ENCODE results near the gene SLC35B2. TPM values are rescaled to one million over a fixed set of nuclear protein-coding genes. Genes with fewer than 3 reads are reported as not detected.

The SLC35B2 gene
- total RNA-seq, 1 experiment from 2014 or later, result 90.6 TPM

- peaks cover 19% of the 10 kb centered on the region for H3K79me2 ChIP-seq (ENCODE audit: low read length)
- H3K4me3 ChIP-seq (ENCODE audit: low read length), result no peak overlapping the region
- H3K9me3 ChIP-seq (ENCODE audit: low read length), result no peaks in the 10 kb centered on the region
- ChIA-PET CTCF (no interaction called here), POLR2A (ENCODE audit: unreplicated experiment) (no interaction called here)
- no peak overlapping the region for H2AFZ ChIP-seq (ENCODE audit: low read length)
- no peak for ATAC-seq
- H3K4me1 ChIP-seq (ENCODE audit: insufficient read depth, low read length), result peaks cover 13% of the 10 kb centered on the region; the same call in 1 of the 2 replicates
- intact Hi-C loops (cut with micrococcal nuclease), result no loop called here
- no peak overlapping the region for H3K9ac ChIP-seq (ENCODE audit: low read length)
- no peak overlapping the region for H3K4me2 ChIP-seq (ENCODE audit: low read length)
- no peaks in the 10 kb centered on the region for H3F3A ChIP-seq (ENCODE audit: low read length, unreplicated experiment)
- BruUV-seq (replicated peaks), result no TSS peak
- no peaks in the 10 kb centered on the region for H3K27me3 ChIP-seq (ENCODE audit: low read length)
- no peaks in the 10 kb centered on the region for H3K9me2 ChIP-seq (replicated peaks; ENCODE audit: low read length)
- TF ChIP-seq EZH2phosphoT487 (IDR thresholded peaks at IDR 0.05; ENCODE audit: borderline replicate concordance, low read length) (no peak), CTCF (conservative IDR thresholded peaks at IDR 0.05; ENCODE audit: low read depth, low read length) (no peak), EZH2 (IDR thresholded peaks at IDR 0.05; ENCODE audit: low read length, unreplicated experiment) (no peak)
- H3K27ac ChIP-seq (ENCODE audit: low read length), result no peak overlapping the region
- DNase-seq, result no peak
- no peaks in the 10 kb centered on the region for H4K20me1 ChIP-seq (ENCODE audit: low read length)
- H3K36me3 ChIP-seq (ENCODE audit: low read depth, low read length), result peaks cover 14% of the 10 kb centered on the region
Measured at GRCh38 chr6:44230034-44230675, 27.2 kb downstream of the SLC35B2 start.

- peaks cover 17% of the 10 kb centered on the region for H3K4me1 ChIP-seq (ENCODE audit: insufficient read depth, low read length)
- no TSS peak for BruUV-seq (replicated peaks)
Measured at GRCh38 chr6:44229376-44230033, 27.8 kb downstream of the SLC35B2 start.

More at GRCh38 chr6:44229376-44230033, 27.8 kb downstream of the SLC35B2 start:
- Histone ChIP-seq H3K9me2 (replicated peaks; ENCODE audit: low read length) (no peaks in the 10 kb centered on the region), H3K79me2 (ENCODE audit: low read length) (peaks cover 25% of the 10 kb centered on the region), H3K4me2 (ENCODE audit: low read length) (no peak overlapping the region), H3K27ac (ENCODE audit: low read length) (no peak overlapping the region), H3K4me3 (ENCODE audit: low read length) (no peak overlapping the region), H4K20me1 (ENCODE audit: low read length) (peaks cover 2% of the 10 kb centered on the region; the same call in 1 of the 2 replicates), H3K9me3 (ENCODE audit: low read length) (no peaks in the 10 kb centered on the region), H3F3A (ENCODE audit: low read length, unreplicated experiment) (no peaks in the 10 kb centered on the region), H3K27me3 (ENCODE audit: low read length) (no peaks in the 10 kb centered on the region), H3K36me3 (ENCODE audit: low read depth, low read length) (peaks cover 14% of the 10 kb centered on the region), H3K9ac (ENCODE audit: low read length) (no peak overlapping the region), H2AFZ (ENCODE audit: low read length) (no peak overlapping the region)
- ChIA-PET POLR2A (ENCODE audit: unreplicated experiment) (no interaction called here), CTCF (no interaction called here)
- TF ChIP-seq EZH2phosphoT487 (IDR thresholded peaks at IDR 0.05; ENCODE audit: borderline replicate concordance, low read length) (no peak), EZH2 (IDR thresholded peaks at IDR 0.05; ENCODE audit: low read length, unreplicated experiment) (no peak), CTCF (conservative IDR thresholded peaks at IDR 0.05; ENCODE audit: low read depth, low read length) (no peak)
- intact Hi-C loops (cut with micrococcal nuclease), result no loop called here
- no peak for DNase-seq
- ATAC-seq, result no peak
